ENCODE data around the gene SREBF2. TPM values are rescaled to one million over a fixed set of nuclear protein-coding genes. Genes with fewer than 3 reads are reported as not detected.

SREBF2 gene
- 93.8 and 118 TPM in 2 replicates for total RNA-seq (2014; rRNA removed; shearing (Covaris generic))

DNA sequence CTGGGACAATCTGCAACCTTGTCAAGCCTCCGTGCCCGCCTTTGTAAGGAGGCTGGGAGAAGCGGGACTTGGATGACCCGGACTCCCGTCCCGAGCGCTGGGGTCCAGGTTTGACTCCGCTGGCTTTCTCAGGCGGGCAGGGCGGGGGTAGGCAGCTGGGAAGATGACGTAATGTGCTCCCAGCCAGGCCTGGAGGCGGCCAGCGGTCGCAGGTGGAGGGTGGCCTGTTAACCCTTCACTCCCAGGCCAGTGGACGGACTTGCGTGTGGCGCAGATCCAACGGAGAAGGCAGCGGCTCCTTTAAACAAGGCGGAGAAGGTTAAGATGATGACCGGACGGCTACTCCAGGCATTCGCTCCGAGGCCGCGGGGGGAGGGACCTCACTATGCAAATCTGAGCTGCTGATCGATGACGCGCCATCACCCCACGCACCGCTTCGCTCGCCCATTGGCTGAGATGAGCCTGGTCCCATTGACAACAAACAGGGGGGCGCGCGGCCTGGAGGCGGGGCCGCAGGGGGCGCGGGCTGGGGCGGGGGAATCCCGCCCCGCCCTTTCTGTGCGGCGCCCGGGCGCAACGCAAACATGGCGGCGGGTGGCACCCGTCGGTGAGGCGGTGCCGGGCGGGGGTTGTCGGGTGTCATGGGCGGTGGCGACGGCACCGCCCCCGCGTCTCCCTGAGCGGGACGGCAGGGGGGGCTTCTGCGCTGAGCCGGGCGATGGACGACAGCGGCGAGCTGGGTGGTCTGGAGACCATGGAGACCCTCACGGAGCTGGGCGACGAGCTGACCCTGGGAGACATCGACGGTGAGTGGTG is at the start of gene SREBF2:
Gene SREBF2, plus strand, starts transcription at position 553 of the 816 bp plus-strand sequence. Its CDS starts 166 bp downstream, at position 719.
- DNase-seq, result peak; percentile 99
- Histone ChIP-seq H3K4me3 (ENCODE audit: insufficient read depth, low read depth, low read length) (peak within 1 kb of the TSS; percentile 86), H3K27me3 (ENCODE audit: control insufficient read depth, insufficient read depth, low read length) (no peaks in the 10 kb centered on the region), H3K36me3 (replicated peaks; ENCODE audit: control insufficient read depth, insufficient read depth, low read length) (peaks cover 11% of the 10 kb centered on the region)

- Histone ChIP-seq H3K27me3 (ENCODE audit: control insufficient read depth, insufficient read depth, low read length) (no peaks in the 10 kb centered on the region), H3K36me3 (replicated peaks; ENCODE audit: control insufficient read depth, insufficient read depth, low read length) (no peaks in the 10 kb centered on the region), H3K4me3 (ENCODE audit: insufficient read depth, low read depth, low read length) (no peak overlapping the region)
- no peak for DNase-seq
These were observed 45.6 kb upstream of the SREBF2 start for GRCh38 chr22:41787331-41787730.

GRCh38 chr22:41793871-41794270 is 39.0 kb upstream of the SREBF2 start:
- Histone ChIP-seq H3K27me3 (ENCODE audit: control insufficient read depth, insufficient read depth, low read length) (no peaks in the 10 kb centered on the region), H3K4me3 (ENCODE audit: insufficient read depth, low read depth, low read length) (no peak overlapping the region), H3K36me3 (replicated peaks; ENCODE audit: control insufficient read depth, insufficient read depth, low read length) (no peaks in the 10 kb centered on the region)
- DNase-seq, result no peak

DNA sequence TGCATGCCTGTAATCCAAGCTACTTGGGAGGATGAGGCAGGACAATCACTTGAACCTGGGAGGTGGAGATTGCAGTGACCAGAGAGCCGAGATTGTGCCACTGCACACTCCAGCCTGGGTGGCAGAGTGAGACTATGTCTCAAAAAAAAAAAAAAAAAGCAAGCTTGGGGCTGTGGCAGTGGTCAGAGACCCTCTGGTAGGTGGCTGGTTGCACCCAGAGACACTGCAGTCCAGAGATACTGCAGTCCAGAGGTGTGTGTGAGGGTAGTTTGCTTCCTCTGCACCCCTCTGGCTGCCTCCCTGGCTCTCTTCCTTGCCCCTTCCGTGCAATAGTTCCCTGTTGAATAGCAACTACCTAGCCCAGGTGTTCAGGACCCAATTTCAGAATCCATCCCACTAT is 34.2 kb upstream of the SREBF2 start:
- no peaks in the 10 kb centered on the region for H3K27me3 ChIP-seq (ENCODE audit: control insufficient read depth, insufficient read depth, low read length)
- no peak overlapping the region for H3K4me3 ChIP-seq (ENCODE audit: insufficient read depth, low read depth, low read length)
- no peak for DNase-seq
- H3K36me3 ChIP-seq (replicated peaks; ENCODE audit: control insufficient read depth, insufficient read depth, low read length), result no peaks in the 10 kb centered on the region

GRCh38 chr22:41799486-41800347 is 33.2 kb upstream of the SREBF2 start:
- H3K36me3 ChIP-seq (replicated peaks; ENCODE audit: control insufficient read depth, insufficient read depth, low read length), result no peaks in the 10 kb centered on the region
- H3K4me3 ChIP-seq (ENCODE audit: insufficient read depth, low read depth, low read length), result peak overlapping the region; percentile 87
- no peaks in the 10 kb centered on the region for H3K27me3 ChIP-seq (ENCODE audit: control insufficient read depth, insufficient read depth, low read length)
- DNase-seq, result peak; percentile 83

DNA sequence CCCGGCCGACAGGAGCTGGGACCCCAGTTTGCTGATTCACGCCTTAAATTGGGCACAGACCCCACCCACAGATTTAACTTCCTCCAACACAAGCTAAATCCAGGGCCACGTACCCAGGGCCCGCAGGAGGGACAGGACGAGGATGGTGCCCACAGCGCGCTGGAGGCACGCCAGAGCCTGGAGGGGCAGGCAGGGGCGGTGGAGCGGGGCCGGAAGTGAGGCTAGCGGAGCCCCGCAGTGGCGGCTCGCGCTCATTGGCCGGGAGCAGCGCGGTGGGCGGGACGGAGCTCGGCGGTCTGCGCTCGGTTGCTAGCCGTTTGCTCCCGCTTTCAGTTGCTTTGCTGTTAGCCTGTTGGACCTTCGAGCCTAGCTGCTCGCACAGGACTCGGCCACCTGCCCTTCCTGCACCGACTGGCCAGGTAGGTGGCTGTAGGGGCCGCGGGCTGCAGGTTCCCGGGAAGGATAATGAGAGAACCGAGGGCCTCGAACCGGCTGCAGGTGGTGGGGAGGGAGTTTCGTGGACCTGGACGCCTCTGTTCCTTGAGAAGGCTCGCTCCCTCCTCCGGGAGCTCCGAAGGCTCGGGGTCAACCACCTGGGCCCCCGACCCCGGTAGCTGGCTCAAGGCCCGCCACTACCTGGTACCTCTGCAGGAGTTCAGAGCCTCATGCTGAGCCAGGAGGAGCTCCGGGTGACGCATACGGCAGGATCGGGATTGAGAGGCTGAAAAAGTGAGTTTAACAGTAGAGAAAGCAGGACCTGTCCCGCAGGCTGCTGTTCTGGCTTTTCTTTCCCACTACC is 32.4 kb upstream of the SREBF2 start, which contains the start of gene CCDC134:
Gene CCDC134, plus strand, starts transcription at position 332 of the 799 bp plus-strand sequence. CDS start 8,212 bp downstream, outside the sequence.
- no peaks in the 10 kb centered on the region for H3K36me3 ChIP-seq (replicated peaks; ENCODE audit: control insufficient read depth, insufficient read depth, low read length)
- peak; percentile 98 for DNase-seq
- peak within 1 kb of the TSS; percentile 87 for H3K4me3 ChIP-seq (ENCODE audit: insufficient read depth, low read depth, low read length)
- no peaks in the 10 kb centered on the region for H3K27me3 ChIP-seq (ENCODE audit: control insufficient read depth, insufficient read depth, low read length)

- DNase-seq, result no peak
- peak overlapping the region; percentile 87 for H3K4me3 ChIP-seq (ENCODE audit: insufficient read depth, low read depth, low read length)
- no peaks in the 10 kb centered on the region for H3K36me3 ChIP-seq (replicated peaks; ENCODE audit: control insufficient read depth, insufficient read depth, low read length)
- no peaks in the 10 kb centered on the region for H3K27me3 ChIP-seq (ENCODE audit: control insufficient read depth, insufficient read depth, low read length)
These were observed 31.6 kb upstream of the SREBF2 start for GRCh38 chr22:41801147-41801819.

DNA sequence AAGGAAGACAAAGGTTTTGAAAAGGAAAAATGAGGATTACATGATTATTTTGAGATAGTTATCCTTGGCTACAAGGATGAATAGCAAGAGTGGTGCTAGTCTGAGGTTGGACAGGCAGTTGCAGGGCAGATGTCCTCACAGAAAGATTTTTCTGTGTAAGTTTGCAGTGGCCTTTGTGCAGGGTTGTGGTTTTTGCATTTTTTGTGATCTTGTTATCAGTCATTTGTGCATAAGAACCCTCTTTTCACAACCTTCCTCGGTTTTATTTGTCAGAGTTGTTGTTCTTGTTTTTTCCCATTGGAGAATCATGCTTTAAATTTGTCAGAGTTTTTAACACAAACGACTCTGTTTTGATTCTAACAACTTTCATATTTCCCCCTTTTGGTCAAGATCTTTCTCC is 31.0 kb upstream of the SREBF2 start:
- Histone ChIP-seq H3K36me3 (replicated peaks; ENCODE audit: control insufficient read depth, insufficient read depth, low read length) (no peaks in the 10 kb centered on the region), H3K27me3 (ENCODE audit: control insufficient read depth, insufficient read depth, low read length) (no peaks in the 10 kb centered on the region), H3K4me3 (ENCODE audit: insufficient read depth, low read depth, low read length) (no peak overlapping the region)
- no peak for DNase-seq

DNA sequence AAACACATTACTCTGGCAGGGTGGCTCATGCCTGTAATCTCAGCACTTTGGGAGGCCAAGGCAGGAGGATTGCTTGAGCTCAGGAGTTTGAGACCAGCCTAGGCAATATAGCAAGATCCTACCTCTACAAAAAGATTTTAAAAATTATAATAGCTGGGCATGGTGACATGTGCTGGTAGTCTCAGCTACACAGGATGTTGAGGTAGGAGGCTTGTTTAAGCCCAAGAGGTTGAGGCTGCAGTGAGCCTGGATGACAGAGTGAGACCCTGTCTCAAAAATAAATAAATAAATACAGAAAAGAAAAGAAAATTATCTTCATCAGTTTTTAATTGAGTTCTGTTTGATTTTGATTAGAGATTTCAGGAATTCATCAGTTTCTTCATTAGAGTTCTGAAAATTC is 27.3 kb upstream of the SREBF2 start:
- Histone ChIP-seq H3K36me3 (replicated peaks; ENCODE audit: control insufficient read depth, insufficient read depth, low read length) (peaks cover 6% of the 10 kb centered on the region; the same call in 1 of the 2 replicates), H3K27me3 (ENCODE audit: control insufficient read depth, insufficient read depth, low read length) (no peaks in the 10 kb centered on the region), H3K4me3 (ENCODE audit: insufficient read depth, low read depth, low read length) (no peak overlapping the region)
- no peak for DNase-seq

DNA sequence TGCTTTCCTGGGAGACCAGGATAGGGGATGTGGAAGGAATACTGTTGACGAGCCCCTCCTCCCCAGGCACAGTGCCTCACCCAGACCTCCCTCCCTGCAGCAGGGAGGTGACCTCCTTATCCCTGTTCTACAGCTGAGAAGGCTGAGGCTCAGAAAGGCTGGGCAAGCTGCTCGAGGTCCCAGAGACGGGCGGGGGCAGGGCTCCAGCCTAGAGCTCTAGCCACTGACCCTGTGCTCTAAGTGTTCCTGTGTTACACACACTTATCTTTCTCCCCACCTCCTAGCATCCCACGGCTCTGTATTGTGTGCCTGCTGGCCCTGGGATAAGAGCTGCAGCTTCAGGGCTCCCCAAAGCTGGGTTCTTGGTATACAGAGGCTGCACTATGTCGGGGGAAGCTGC is 24.5 kb upstream of the SREBF2 start:
- H3K27me3 ChIP-seq (ENCODE audit: control insufficient read depth, insufficient read depth, low read length), result no peaks in the 10 kb centered on the region
- peaks cover 7% of the 10 kb centered on the region; the same call in 1 of the 2 replicates for H3K36me3 ChIP-seq (replicated peaks; ENCODE audit: control insufficient read depth, insufficient read depth, low read length)
- no peak for DNase-seq
- H3K4me3 ChIP-seq (ENCODE audit: insufficient read depth, low read depth, low read length), result no peak overlapping the region

GRCh38 chr22:41810022-41810421 is 22.9 kb upstream of the SREBF2 start:
- DNase-seq, result no peak

GRCh38 chr22:41812805-41813545 is 19.9 kb upstream of the SREBF2 start:
- H3K36me3 ChIP-seq (replicated peaks; ENCODE audit: control insufficient read depth, insufficient read depth, low read length), result peaks cover 11% of the 10 kb centered on the region
- no peaks in the 10 kb centered on the region for H3K27me3 ChIP-seq (ENCODE audit: control insufficient read depth, insufficient read depth, low read length)
- no peak overlapping the region for H3K4me3 ChIP-seq (ENCODE audit: insufficient read depth, low read depth, low read length)
- DNase-seq, result no peak

More at GRCh38 chr22:41810022-41810421, 22.9 kb upstream of the SREBF2 start:
- Histone ChIP-seq H3K36me3 (replicated peaks; ENCODE audit: control insufficient read depth, insufficient read depth, low read length) (peaks cover 11% of the 10 kb centered on the region), H3K4me3 (ENCODE audit: insufficient read depth, low read depth, low read length) (no peak overlapping the region), H3K27me3 (ENCODE audit: control insufficient read depth, insufficient read depth, low read length) (no peaks in the 10 kb centered on the region)

DNA sequence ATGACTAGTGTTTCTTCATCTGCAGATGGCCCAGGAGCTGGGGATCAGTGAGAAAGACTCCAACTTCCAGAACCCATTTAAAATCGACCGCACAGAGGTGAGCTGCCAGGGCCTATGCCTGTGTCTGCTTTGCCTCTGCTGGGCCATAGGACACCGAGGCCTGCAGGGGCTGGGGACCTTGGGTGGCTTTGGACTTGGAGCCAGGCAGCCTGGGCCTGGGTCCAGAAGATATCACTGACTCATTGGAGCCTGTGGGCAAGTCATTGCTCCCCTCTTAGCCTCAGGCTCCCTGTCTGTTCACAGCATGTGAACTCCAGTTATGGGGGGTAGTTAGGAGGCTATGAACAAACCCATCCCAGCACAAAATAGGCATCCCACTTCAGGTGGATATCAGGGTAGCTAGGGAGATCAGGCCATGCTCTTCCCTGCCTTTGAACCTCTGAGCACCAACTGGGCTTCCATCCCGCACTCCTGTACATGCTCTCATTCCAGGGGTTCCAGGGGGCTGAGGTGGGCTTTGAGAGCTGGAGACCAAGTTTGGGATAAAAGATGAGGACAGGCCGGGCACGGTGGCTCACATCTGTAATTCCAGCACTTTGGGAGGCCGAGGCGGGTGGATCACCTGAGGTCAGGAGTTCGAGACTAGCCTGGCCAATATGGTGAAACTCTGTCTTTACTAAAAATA is 19.0 kb upstream of the SREBF2 start:
- peaks cover 11% of the 10 kb centered on the region for H3K36me3 ChIP-seq (replicated peaks; ENCODE audit: control insufficient read depth, insufficient read depth, low read length)
- no peak for DNase-seq
- no peaks in the 10 kb centered on the region for H3K27me3 ChIP-seq (ENCODE audit: control insufficient read depth, insufficient read depth, low read length)
- no peak overlapping the region for H3K4me3 ChIP-seq (ENCODE audit: insufficient read depth, low read depth, low read length)

All from H7 (cell line).